HUES64 (cell line): ENCODE results near the gene IGHMBP2.
"Not testable (repeated sequence)": the region's sequence is repeated elsewhere in the genome, so short reads cannot be mapped to it uniquely, and the experiment has no call there.

Experiments used
- H3K27ac ChIP-seq: 2 replicates; pipeline ENCODE4 v1.7.0; 2013; ENCODE audit warnings: low read depth, low read length, inconsistent platforms
- H3K27me3 ChIP-seq: 2 replicates; pipeline ENCODE4 v1.6.1; 2013; ENCODE audit warnings: mild to moderate bottlenecking, low read length; ENCODE audit not compliant: insufficient read depth
- H3K36me3 ChIP-seq: 2 replicates; pipeline ENCODE4 v1.6.1; 2013; ENCODE audit warnings: mild to moderate bottlenecking, low read length; ENCODE audit not compliant: insufficient read depth
- H3K4me1 ChIP-seq: 2 replicates; pipeline ENCODE4 v1.6.1; 2013; ENCODE audit warnings: mild to moderate bottlenecking, low read length, moderate library complexity; ENCODE audit not compliant: insufficient read depth
- H3K4me3 ChIP-seq: 2 replicates; pipeline ENCODE4 v1.5.1; 2013; ENCODE audit warnings: mild to moderate bottlenecking, low read length, moderate library complexity
- H3K9ac ChIP-seq: 2 replicates; pipeline ENCODE4 v1.6.1; 2013; ENCODE audit warnings: mild to moderate bottlenecking, low read depth, low read length
- H3K9me3 ChIP-seq: 2 replicates; pipeline ENCODE4 v1.6.1; 2013; ENCODE audit warnings: low read depth, low read length; ENCODE audit not compliant: insufficient read depth
- WGBS: fragments of 150-250, 120-280 bp; methylation state at CpG from one replicate; pipeline ENCODE4 v1.1.7; 2013; ENCODE audit warnings: missing lambda C conversion rate; 5-methylcytosine and 5-hydroxymethylcytosine counted together

IGHMBP2 gene

DNA sequence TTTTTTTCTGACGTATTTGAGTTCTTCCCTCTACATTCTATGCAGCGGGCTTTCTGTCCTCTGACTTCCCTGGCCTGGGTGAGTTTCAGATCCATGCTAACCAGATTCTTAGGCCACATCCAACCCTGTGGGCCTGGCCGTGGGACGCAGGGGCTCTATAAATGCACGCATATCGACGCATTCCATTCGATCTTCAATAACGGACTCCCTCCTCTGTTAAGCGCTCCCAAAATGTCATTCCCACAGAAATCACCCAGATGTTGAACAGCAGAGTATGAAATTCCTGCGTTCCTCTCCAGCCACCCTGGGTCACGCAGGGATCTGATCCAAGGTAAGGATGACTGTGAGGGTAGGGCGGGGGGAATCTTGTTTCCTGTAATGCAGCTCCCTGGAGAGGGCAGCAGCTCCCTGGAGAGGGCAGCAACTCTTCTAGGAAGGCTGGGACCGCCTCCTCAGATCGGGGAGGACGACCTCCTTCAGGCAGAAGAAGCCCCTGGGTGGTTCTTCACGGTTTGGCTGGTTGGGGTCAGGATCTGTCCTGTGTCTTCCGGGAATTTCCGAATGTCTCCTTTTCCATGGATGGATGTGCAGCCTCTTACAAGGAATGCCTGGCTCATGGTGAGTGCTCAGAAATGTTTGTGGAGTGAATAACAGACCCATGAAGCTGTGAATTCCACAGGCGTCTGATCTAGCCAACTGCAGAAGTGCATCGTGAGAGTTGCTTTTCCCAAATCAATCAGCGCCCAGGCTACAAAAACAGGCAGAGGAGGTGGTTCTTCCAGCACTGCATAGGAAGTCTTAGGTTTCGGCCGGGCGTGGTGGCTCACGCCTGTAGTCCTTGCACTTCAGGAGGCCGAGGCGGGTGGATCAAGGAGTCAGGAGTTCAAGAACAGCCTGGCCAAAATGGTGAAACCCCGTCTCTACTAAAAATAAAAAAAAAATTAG is 64.9 kb downstream of the IGHMBP2 start:
- no peaks in the 10 kb centered on the region for H3K9me3 ChIP-seq
- no peaks in the 10 kb centered on the region for H3K27me3 ChIP-seq
- no peak overlapping the region for H3K9ac ChIP-seq
- H3K4me3 ChIP-seq, result no peak overlapping the region
- H3K4me1 ChIP-seq, result no peaks in the 10 kb centered on the region
- H3K36me3 ChIP-seq, result no peaks in the 10 kb centered on the region
- WGBS, result 80% methylated on average over 28 of the region's 29 CpGs
- no peak overlapping the region for H3K27ac ChIP-seq

DNA sequence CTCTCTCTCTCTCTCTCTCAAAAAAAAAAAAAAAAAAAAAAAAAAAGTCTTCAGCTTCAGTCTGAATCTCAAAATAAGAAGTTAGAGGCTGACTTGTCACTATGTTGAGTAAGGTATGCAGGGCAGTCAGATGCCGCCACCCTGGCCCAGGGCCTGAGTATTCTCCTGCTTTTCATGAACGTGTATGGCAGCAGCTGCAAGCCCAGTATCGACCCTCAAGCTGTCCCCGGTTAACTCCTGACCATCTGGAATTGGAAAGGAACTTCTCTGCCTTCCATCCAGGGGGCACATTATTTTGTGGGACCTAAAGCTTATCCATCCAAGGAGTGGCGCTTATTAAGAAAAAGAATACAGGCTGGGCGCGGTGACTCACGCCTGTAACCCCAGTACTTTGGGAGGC is 65.7 kb downstream of the IGHMBP2 start:
- no peaks in the 10 kb centered on the region for H3K36me3 ChIP-seq
- no peak overlapping the region for H3K4me3 ChIP-seq
- H3K4me1 ChIP-seq, result no peaks in the 10 kb centered on the region
- H3K27me3 ChIP-seq, result no peaks in the 10 kb centered on the region
- 90% methylated on average over 8 of the region's 8 CpGs for WGBS
- no peak overlapping the region for H3K27ac ChIP-seq
- H3K9me3 ChIP-seq, result no peaks in the 10 kb centered on the region
- no peak overlapping the region for H3K9ac ChIP-seq

DNA sequence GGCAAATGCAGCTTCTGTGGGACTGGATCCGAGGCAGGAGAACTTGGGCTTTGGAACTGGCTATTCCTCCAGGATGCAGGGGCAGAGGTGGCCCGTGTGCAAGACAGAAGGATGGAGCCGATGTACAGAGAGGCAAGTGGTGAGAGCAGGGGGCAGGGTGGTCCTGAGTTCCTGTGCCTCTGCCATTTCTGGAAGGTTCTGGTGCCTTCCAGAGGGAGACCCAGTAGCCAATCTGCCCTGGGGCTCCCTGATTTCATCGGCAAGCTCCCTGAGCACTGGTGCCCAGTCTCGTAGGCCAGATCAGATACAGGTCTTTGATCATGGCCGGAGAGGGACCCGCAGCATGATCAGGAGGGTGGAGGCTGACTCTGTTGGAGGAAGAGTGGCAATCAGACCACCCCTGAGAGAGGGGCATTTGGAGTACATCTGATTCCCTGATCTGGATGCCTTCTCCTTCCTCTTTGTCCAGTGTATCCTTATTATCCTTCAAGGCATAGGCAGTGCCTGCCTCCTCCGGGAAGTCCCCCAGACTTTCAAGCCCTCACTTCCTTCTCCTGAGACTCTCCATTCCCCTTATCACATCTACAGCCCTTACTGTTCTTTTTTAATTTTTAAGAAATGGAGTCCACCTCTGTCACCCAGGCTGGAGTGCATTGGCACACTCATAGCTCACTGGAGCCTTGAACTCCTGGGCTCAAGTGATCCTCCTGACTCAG is 67.4 kb downstream of the IGHMBP2 start:
- Histone ChIP-seq H3K27ac (no peak overlapping the region), H3K36me3 (no peaks in the 10 kb centered on the region), H3K4me1 (no peaks in the 10 kb centered on the region), H3K27me3 (no peaks in the 10 kb centered on the region), H3K4me3 (no peak overlapping the region), H3K9me3 (peaks cover 6% of the 10 kb centered on the region), H3K9ac (no peak overlapping the region)
- 90% methylated on average over 8 of the region's 8 CpGs for WGBS

DNA sequence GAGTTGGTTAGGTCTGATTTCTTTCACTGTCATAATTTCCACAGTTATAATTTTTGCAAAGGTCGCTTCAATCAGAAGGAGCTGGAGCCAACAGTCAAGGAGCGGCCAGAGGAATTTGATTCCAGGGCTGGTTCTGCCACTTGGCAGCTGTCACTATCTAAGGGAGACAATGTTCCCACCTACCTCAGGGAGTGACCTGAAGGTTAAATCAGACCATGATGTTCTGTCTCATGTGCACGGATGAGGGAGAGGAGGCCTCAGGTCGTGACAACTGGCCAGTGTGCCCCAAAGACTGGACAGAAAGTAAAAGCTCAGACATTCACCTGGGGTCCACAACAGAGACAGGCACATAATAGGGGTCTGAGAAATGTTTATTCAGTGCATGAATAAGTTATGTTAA is 69.5 kb downstream of the IGHMBP2 start:
- peaks cover 6% of the 10 kb centered on the region for H3K9me3 ChIP-seq
- no peak overlapping the region for H3K9ac ChIP-seq
- no peaks in the 10 kb centered on the region for H3K27me3 ChIP-seq
- no peaks in the 10 kb centered on the region for H3K4me1 ChIP-seq
- 90% methylated on average over 4 of the region's 4 CpGs for WGBS
- no peak overlapping the region for H3K27ac ChIP-seq
- H3K36me3 ChIP-seq, result no peaks in the 10 kb centered on the region
- H3K4me3 ChIP-seq, result no peak overlapping the region

DNA sequence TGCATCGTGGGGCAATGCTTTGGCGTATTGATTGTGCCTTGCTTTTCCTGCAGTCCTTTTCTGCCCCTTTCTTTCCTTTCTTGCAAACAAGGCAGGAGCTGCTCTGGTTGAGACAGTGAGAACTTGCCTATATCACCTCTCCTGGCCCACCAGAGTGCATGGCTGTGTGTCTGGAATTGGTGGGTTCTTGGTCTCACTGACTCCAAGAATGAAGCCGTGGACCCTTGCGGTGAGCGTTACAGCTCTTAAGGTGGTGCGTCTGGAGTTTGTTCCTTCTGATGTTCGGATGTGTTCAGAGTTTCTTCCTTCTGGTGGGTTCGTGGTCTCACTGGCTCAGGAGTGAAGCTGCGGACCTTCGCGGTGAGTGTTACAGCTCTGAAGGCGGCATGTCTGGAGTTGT is 70.0 kb downstream of the IGHMBP2 start:
- H3K36me3 ChIP-seq, H3K9me3 ChIP-seq, H3K4me1 ChIP-seq, H3K4me3 ChIP-seq, H3K27ac ChIP-seq, H3K9ac ChIP-seq, H3K27me3 ChIP-seq: not testable (repeated sequence)
- WGBS, result 94% methylated on average over 12 of the region's 12 CpGs

DNA sequence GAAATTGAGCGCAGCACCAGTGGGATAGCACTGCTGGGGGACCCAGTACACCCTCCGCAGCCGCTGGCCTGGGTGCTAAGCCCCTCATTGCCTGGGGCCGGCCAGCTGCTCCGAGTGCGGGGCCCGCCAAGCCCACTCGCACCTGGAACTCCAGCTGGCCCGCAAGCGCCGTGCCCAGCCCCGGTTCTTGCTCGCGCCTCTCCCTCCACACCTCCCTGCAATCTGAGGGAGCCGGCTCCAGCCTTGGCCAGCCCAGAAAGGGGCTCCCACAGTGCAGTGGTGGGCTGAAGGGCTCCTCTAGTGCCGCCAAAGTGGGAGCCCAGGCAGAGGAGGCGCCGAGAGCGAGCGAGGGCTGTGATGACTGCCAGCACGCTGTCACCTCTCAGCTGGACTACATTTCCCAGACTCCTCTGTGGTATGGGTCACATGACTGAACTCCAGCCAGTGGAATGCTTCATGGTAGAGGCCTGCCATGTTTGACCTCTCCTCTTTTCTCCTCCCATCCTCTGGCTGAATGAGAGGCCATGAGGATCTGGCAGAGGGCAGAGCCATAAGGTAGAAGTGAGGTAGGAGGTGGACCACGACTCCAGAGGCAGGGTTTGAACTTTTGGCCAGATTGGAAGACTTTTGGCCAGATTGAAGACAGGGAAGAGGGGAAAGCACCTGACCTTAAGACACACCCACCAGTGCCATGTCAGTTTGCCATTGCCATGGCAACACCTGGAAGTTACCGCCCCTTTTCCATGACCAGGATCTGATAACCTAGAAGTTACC is 70.9 kb downstream of the IGHMBP2 start:
- Histone ChIP-seq H3K4me1 (no peaks in the 10 kb centered on the region), H3K27ac (no peak overlapping the region), H3K4me3 (no peak overlapping the region), H3K36me3 (no peaks in the 10 kb centered on the region), H3K27me3 (no peaks in the 10 kb centered on the region), H3K9ac (no peak overlapping the region), H3K9me3 (peaks cover 6% of the 10 kb centered on the region)
- 87% methylated on average over 23 of the region's 23 CpGs for WGBS

DNA sequence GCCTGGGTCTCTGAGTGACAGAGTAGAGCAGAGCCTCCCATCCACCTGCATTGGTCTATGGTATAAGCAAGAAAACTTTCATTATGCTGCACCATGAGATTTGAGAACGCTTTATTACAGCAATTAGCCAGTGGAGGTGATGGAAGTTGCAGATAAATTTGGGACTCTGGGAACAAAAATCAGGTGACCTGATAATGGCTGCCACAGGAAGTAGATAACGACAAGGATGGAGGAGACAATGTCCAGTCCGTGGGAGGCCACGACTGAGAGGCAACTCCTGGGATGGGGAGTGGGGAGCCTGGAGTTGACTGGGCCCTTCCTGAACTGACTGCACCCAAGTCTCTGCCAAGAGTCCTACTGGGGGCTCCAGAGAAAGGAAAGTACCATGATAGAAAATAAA is 72.4 kb downstream of the IGHMBP2 start:
- H3K9me3 ChIP-seq, result peaks cover 6% of the 10 kb centered on the region
- H3K9ac ChIP-seq, result no peak overlapping the region
- no peaks in the 10 kb centered on the region for H3K4me1 ChIP-seq
- H3K27me3 ChIP-seq, result no peaks in the 10 kb centered on the region
- no peak overlapping the region for H3K27ac ChIP-seq
- no peak overlapping the region for H3K4me3 ChIP-seq
- H3K36me3 ChIP-seq, result no peaks in the 10 kb centered on the region
- 72% methylated on average over 4 of the region's 4 CpGs for WGBS

DNA sequence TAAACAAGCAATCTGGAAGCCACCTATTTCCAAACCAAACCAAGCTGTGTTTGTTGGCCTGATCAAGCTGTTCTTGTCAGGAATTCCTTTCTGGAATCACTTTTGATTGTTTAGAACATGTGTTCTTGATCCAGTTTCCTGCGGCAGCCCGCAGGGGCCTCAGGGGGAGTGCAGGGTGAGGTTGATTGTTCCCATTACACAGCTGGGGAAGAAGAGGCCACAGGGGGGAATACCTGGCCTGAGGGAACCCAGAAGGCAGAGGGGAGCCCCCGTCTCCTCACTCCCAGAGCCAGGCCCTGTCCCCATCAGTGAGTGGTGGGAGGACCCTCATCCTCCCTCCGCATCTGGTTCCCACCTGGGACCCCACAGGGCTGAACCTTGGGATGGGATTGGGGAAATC is 72.9 kb downstream of the IGHMBP2 start:
- Histone ChIP-seq H3K9me3 (peaks cover 6% of the 10 kb centered on the region), H3K4me3 (no peak overlapping the region), H3K27me3 (no peaks in the 10 kb centered on the region), H3K36me3 (no peaks in the 10 kb centered on the region), H3K4me1 (no peaks in the 10 kb centered on the region), H3K27ac (no peak overlapping the region), H3K9ac (no peak overlapping the region)
- 92% methylated on average over 4 of the region's 4 CpGs for WGBS

DNA sequence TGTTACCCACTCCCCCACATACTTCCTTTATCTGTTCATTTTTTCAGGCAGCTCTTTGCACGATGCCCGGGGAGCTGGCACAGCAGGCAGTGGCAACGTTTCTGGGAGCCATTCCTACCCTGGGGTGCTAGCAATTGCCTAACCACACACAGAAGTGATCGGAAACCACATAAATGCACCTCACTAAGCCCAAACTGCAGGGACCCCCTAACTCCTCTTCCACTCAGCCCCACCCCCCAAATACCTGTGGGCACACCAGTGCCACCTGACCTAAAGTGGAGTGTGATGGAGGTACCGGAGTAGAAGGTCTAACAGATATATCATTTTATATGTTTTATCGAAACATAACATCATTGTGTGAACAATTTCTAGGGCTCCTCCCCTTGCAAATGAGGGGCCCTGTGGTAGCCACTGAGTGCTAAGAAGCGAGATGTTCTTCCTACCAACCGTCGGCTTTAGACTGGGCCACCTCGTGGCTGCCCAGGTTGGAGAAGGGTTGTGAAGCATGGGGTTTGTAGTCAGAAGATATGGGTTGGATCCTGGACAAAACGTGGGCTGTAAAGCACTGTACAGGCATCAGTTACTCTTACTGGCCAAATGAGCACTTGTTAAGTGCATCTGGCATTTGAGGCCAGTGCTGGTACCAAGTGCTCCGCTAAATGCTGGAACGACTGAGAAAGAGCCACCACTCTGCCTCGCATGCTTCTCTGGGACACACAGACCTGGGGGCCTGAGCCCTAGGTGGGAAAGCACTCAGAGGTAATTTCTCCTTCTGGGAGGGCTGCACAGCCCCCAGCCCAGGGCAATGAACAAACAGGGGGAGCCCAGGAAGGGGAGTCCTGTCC is 74.3 kb downstream of the IGHMBP2 start:
- no peaks in the 10 kb centered on the region for H3K27me3 ChIP-seq
- no peak overlapping the region for H3K27ac ChIP-seq

DNA sequence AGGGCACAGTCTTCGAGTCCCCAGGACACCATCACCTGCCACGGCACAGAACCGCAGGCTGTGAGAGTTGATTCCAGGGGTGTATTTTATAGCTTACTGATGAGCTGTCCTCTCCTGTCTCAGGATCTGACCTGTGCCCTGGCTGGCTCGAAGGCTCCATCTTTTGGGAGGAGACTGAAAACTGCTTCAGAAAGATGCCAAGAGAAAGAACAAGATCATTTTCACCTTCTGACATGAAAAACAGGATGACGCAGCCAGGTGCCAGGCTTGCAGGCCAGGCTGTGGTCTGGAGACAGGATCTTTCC is 74.9 kb downstream of the IGHMBP2 start:
- Histone ChIP-seq H3K9ac (no peak overlapping the region), H3K27ac (no peak overlapping the region), H3K4me1 (no peaks in the 10 kb centered on the region), H3K9me3 (peaks cover 6% of the 10 kb centered on the region), H3K36me3 (no peaks in the 10 kb centered on the region), H3K27me3 (no peaks in the 10 kb centered on the region), H3K4me3 (no peak overlapping the region)
- 90% methylated on average over 5 of the region's 5 CpGs for WGBS

More for the DNA sequence above, 74.3 kb downstream of the IGHMBP2 start:
- Histone ChIP-seq H3K9me3 (peaks cover 6% of the 10 kb centered on the region), H3K9ac (no peak overlapping the region), H3K4me1 (no peaks in the 10 kb centered on the region), H3K4me3 (no peak overlapping the region), H3K36me3 (no peaks in the 10 kb centered on the region)
- WGBS, result 89% methylated on average over 13 of the region's 14 CpGs
